A549 (cell line): Measurements from ENCODE around the gene TMEM135.

Experiments
- CBX8 ChIP-seq: fragments of 200-600 bp; sonication (generic); IDR thresholded peaks from 2 replicates; pipeline ENCODE4 v1.6.1; 2016
- CEBPB ChIP-seq, 2 experiments: fragments of >200 bp in 1 of 2; sonication (Bioruptor Twin) in 1 of 2; formaldehyde crosslinking in 1 of 2; IDR thresholded peaks; 2 replicates each; pipeline ENCODE4 v1.6.1; 2012 to 2016
- CHD4 ChIP-seq: fragments of 200-600 bp; sonication (generic); IDR thresholded peaks from 2 replicates; pipeline ENCODE4 v1.6.1; 2016; ENCODE audit warnings: antibody characterized with exemption, mild to moderate bottlenecking, borderline replicate concordance
- EP300 ChIP-seq, 2 experiments: fragments of >200 bp; sonication (Bioruptor Twin); formaldehyde crosslinking; IDR thresholded peaks; 2 replicates in 1 of 2; 3 replicates in 1 of 2; pipeline ENCODE4 v1.6.1; 2016 to 2017
- NR3C1 ChIP-seq: fragments of >200 bp; sonication (Bioruptor Twin); formaldehyde crosslinking; IDR thresholded peaks from 3 replicates; pipeline ENCODE4 v1.6.1; 2017
- POLR2A ChIP-seq: IDR thresholded peaks from 2 replicates; pipeline ENCODE4 v1.6.1; 2012; ENCODE audit warnings: mild to moderate bottlenecking, low read length
- RAD21 ChIP-seq, 2 experiments: fragments of >200 bp in 1 of 2; sonication (Bioruptor Twin) in 1 of 2; formaldehyde crosslinking in 1 of 2; IDR thresholded peaks in 1 of 2; conservative IDR thresholded peaks in 1 of 2; 2 replicates in 1 of 2; 3 replicates in 1 of 2; pipeline ENCODE4 v1.6.1; 2012 to 2018; ENCODE audit warnings: inconsistent platforms in 1 of 2
- TP53 ChIP-seq: fragments of 250-450 bp; sonication (Bioruptor Pico); IDR thresholded peaks from 2 replicates; pipeline ENCODE4 v1.5.0; 2021; ENCODE audit warnings: mild to moderate bottlenecking, moderate library complexity
- TF ChIP-seq, protein P1 (sequence below): fragments of >200 bp; sonication (Bioruptor Twin); formaldehyde crosslinking; IDR thresholded peaks from 3 replicates; pipeline ENCODE4 v1.5.1; 2016
- TF ChIP-seq, protein P2 (sequence below): fragments of 200-600 bp; sonication (generic); IDR thresholded peaks from 2 replicates; pipeline ENCODE4 v1.6.1; 2016; ENCODE audit warnings: antibody characterized with exemption, mild to moderate bottlenecking, moderate library complexity

DNA sequence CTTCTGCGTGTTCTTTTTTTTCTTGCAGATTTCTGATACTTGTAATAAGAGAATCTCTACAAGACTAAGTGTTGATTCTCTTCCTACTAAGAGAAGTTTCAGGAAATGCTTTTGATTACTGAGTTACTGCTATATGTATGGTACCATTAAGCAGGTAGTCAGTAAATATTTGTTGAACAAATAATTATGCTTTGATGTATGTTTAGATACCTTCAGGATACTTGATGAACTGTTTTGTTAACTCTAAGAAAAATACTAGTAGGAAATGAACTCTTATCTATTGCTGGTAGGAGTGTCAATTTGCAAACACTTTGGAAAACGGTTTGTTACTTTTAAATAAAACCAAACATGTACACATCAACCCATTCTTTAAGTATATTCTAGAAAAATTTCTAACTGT lies 90.6 kb downstream of the TMEM135 start:
- TF ChIP-seq EP300 (IDR thresholded peaks at IDR 0.05): no peak
- no peak for TF ChIP-seq POLR2A
- no peak for TF ChIP-seq CEBPB (IDR thresholded peaks at IDR 0.05)
- TF ChIP-seq, protein P1, sequence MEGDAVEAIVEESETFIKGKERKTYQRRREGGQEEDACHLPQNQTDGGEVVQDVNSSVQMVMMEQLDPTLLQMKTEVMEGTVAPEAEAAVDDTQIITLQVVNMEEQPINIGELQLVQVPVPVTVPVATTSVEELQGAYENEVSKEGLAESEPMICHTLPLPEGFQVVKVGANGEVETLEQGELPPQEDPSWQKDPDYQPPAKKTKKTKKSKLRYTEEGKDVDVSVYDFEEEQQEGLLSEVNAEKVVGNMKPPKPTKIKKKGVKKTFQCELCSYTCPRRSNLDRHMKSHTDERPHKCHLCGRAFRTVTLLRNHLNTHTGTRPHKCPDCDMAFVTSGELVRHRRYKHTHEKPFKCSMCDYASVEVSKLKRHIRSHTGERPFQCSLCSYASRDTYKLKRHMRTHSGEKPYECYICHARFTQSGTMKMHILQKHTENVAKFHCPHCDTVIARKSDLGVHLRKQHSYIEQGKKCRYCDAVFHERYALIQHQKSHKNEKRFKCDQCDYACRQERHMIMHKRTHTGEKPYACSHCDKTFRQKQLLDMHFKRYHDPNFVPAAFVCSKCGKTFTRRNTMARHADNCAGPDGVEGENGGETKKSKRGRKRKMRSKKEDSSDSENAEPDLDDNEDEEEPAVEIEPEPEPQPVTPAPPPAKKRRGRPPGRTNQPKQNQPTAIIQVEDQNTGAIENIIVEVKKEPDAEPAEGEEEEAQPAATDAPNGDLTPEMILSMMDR: no peak
- no peak for TF ChIP-seq RAD21 (conservative IDR thresholded peaks at IDR 0.05 in 1 of 2, IDR thresholded peaks at IDR 0.05 in 1 of 2)
- no peak for TF ChIP-seq TP53 (CRISPR knock-in tag)
- no peak for TF ChIP-seq CBX8
- TF ChIP-seq, protein P2, sequence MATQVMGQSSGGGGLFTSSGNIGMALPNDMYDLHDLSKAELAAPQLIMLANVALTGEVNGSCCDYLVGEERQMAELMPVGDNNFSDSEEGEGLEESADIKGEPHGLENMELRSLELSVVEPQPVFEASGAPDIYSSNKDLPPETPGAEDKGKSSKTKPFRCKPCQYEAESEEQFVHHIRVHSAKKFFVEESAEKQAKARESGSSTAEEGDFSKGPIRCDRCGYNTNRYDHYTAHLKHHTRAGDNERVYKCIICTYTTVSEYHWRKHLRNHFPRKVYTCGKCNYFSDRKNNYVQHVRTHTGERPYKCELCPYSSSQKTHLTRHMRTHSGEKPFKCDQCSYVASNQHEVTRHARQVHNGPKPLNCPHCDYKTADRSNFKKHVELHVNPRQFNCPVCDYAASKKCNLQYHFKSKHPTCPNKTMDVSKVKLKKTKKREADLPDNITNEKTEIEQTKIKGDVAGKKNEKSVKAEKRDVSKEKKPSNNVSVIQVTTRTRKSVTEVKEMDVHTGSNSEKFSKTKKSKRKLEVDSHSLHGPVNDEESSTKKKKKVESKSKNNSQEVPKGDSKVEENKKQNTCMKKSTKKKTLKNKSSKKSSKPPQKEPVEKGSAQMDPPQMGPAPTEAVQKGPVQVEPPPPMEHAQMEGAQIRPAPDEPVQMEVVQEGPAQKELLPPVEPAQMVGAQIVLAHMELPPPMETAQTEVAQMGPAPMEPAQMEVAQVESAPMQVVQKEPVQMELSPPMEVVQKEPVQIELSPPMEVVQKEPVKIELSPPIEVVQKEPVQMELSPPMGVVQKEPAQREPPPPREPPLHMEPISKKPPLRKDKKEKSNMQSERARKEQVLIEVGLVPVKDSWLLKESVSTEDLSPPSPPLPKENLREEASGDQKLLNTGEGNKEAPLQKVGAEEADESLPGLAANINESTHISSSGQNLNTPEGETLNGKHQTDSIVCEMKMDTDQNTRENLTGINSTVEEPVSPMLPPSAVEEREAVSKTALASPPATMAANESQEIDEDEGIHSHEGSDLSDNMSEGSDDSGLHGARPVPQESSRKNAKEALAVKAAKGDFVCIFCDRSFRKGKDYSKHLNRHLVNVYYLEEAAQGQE: no peak
- no peak for TF ChIP-seq NR3C1
- TF ChIP-seq CHD4: no peak
